ENCODE data around the gene AK4.

DNA sequence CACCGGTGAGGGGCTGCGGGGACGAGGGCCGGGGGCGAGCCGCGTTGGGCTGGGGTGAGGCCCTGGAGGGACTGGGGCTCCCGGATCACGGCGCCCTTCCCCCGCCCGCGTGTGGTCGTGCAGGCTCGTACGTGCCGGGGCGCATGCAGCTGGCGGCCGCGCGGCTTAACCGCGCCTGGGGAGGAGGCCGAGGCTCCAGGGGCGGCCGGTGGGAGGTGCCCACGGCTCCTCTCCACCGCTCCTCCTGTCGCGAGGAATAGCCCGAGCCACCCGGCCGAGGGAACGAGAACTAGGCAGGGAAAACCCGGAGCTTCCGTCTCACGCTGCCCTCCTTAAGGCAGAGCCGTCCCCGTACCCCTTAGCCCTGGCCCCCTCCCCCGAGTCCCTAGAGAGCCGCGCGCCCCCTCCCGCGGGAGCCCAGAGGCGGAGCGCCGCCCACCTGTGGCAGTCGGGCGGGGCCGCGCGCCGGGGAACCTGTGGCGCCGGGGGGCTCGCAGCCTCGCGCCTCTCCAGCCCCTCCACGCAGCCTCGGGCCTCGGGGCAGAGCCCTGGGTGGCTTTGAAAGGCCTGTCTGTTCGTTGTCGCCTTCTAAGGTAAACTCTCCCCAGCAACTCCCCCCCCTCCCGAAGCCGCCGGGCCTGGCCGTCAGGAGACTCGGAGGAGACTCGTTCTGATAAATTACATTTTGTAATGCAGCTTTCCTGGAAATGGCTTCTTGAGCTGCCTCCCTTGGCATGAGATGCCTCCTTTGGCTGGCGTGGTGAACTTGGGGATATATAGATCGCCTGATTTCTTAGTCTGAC, 746 bp downstream of the AK4 start:
- TF ChIP-seq, protein P1, sequence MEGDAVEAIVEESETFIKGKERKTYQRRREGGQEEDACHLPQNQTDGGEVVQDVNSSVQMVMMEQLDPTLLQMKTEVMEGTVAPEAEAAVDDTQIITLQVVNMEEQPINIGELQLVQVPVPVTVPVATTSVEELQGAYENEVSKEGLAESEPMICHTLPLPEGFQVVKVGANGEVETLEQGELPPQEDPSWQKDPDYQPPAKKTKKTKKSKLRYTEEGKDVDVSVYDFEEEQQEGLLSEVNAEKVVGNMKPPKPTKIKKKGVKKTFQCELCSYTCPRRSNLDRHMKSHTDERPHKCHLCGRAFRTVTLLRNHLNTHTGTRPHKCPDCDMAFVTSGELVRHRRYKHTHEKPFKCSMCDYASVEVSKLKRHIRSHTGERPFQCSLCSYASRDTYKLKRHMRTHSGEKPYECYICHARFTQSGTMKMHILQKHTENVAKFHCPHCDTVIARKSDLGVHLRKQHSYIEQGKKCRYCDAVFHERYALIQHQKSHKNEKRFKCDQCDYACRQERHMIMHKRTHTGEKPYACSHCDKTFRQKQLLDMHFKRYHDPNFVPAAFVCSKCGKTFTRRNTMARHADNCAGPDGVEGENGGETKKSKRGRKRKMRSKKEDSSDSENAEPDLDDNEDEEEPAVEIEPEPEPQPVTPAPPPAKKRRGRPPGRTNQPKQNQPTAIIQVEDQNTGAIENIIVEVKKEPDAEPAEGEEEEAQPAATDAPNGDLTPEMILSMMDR (IDR thresholded peaks at IDR 0.05; ENCODE audit: low read depth, low read length, poor library complexity, severe bottlenecking) = no peak
- no peak for TF ChIP-seq EZH2phosphoT487 (IDR thresholded peaks at IDR 0.05; ENCODE audit: borderline replicate concordance, low read length)

Measured in DOHH2 (cell line).